ENCODE measurements around the gene GIT1.

- TF ChIP-seq CTCF (conservative IDR thresholded peaks at IDR 0.05; ENCODE audit: low read depth, low read length) (no peak), EZH2phosphoT487 (IDR thresholded peaks at IDR 0.05; ENCODE audit: borderline replicate concordance, low read length) (no peak)
These were observed 20.1 kb downstream of the GIT1 start for GRCh38 chr17:29569245-29569950.
